ENCODE measurements around the gene TKT. TPM values are rescaled to one million over a fixed set of nuclear protein-coding genes. Genes with fewer than 3 reads are reported as not detected.
"Not testable (repeated sequence)": the region's sequence is repeated elsewhere in the genome, so short reads cannot be mapped to it uniquely, and the experiment has no call there.

The TKT gene
- total RNA-seq, 2 donors from 2014 or later: 96.6 to 208 TPM

DNA sequence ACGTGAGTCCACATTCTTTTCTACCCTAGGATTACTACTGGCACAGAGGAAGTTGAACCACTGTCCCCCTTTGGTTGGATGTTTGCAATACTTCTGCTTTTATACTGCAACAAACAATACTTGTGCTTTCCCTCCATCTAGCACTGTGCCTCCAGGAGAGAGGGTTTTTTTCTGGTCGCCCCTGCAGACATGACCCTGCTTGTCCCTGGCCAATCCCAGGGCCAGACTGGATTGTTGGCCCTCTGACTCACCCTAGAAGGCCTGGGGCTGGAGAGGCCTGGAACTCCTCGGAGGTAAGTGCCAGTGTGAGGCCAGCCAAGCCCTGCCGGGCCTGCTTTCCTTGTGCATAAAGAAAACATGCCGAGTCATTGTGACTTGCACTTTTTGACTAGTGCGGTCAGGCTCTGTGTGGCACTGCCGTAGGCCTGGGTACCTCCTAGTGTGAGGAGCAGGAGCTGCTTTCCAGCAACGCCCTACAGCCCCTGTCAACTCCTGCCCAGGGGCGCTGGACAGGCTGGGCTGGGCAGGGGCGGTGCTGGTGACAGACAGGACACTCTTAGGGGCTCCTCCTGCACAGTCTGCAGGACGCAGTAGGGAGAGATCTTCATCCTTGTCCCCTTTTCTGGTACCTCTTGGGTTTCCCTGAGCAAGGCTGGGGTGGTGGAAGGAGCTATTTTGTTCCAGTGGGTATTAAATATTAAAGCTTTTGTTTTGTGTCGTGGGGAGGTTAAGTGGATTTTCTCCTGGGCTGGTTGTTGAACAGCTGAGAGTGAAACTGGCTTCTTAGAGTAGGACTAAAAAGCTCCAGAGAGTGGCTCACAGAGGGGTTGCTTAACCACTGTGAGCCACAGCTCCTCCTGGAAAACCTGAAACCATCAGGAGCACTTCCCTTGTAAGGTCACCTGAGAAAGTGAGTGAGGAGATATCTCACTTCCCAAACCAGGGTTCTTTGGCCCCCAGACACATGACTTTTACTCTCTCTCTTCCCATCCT lies 14.4 kb upstream of the TKT start:
- H3K4me3 ChIP-seq: no peak overlapping the region
- 27 to 51% methylated on average over 7 to 12 of the region's 12 CpGs for WGBS, 2 donors
- intact Hi-C loops (cut with DNase I): no loop called here
- no peaks in the 10 kb centered on the region for H3K9me3 ChIP-seq
- peaks cover 28% of the 10 kb centered on the region for H3K4me1 ChIP-seq
- no peaks in the 10 kb centered on the region for H3K36me3 ChIP-seq (replicated peaks in 1 of 2; ENCODE audit: insufficient read depth in 1 of 2, low read depth in 2 of 2)
- DNase-seq (peak; percentile 86 to 97 (median 95)), ATAC-seq (peak; percentile 98)
- no peaks in the 10 kb centered on the region for H3K27me3 ChIP-seq
- TF ChIP-seq, protein P1, sequence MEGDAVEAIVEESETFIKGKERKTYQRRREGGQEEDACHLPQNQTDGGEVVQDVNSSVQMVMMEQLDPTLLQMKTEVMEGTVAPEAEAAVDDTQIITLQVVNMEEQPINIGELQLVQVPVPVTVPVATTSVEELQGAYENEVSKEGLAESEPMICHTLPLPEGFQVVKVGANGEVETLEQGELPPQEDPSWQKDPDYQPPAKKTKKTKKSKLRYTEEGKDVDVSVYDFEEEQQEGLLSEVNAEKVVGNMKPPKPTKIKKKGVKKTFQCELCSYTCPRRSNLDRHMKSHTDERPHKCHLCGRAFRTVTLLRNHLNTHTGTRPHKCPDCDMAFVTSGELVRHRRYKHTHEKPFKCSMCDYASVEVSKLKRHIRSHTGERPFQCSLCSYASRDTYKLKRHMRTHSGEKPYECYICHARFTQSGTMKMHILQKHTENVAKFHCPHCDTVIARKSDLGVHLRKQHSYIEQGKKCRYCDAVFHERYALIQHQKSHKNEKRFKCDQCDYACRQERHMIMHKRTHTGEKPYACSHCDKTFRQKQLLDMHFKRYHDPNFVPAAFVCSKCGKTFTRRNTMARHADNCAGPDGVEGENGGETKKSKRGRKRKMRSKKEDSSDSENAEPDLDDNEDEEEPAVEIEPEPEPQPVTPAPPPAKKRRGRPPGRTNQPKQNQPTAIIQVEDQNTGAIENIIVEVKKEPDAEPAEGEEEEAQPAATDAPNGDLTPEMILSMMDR (IDR thresholded peaks at IDR 0.05): peak in 4 of 7 experiments; percentile 25 to 44 (median 28)
- TF ChIP-seq POLR2A (IDR thresholded peaks at IDR 0.05): peak in 1 of 3 donors; percentile 49
- peak overlapping the region; percentile 75 to 85 (median 78) for H3K27ac ChIP-seq

DNA sequence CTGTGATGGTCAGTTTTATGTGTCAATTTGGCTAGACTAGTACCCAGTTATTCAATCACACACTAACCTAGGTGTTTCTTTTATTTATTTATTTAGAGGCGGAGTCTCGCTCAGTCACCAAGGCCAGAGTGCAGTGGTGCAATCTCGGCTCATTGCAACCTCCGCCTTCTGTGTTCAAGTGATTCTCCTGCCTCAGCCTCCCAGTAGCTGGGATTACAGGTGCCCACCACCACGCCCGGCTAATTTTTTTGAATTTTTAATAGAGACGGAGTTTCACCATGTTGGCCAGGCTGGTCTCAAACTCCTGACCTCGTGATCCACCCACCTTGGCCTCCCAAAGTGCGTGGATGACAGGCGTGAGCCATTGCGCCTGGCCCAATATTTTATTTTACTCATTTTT lies 13.4 kb upstream of the TKT start:
- H3K4me3 ChIP-seq; ATAC-seq; H3K27me3 ChIP-seq; H3K9me3 ChIP-seq; DNase-seq; H3K36me3 ChIP-seq (replicated peaks in 1 of 2; ENCODE audit: insufficient read depth in 1 of 2, low read depth in 2 of 2); intact Hi-C loops (cut with DNase I): not testable (repeated sequence)
- peaks cover 29% of the 10 kb centered on the region for H3K4me1 ChIP-seq
- peak overlapping the region in 3 of 4 donors; percentile 75 to 85 (median 80) for H3K27ac ChIP-seq
- WGBS, 2 donors: 87 to 90% methylated on average over 11 of the region's 11 CpGs

DNA sequence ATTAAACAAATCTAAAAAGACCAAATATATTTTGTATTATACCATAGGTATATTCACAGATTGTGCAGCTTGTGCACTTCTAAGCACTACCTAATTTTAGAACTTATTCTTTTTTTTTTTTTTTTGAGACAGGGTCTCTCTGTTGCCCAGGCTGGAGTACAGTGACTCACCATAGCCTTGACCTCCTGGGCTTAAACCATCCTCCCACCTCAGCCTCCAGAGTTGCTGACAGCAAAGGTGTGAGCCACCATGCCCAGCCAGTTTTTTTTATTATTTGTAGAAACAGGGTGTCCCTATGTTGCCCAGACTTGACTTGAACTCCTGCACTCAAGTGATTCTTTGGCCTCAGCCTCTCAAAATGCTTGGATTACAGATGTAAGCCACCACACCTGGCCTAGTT lies 11.9 kb upstream of the TKT start:
- H3K4me3 ChIP-seq: no peak overlapping the region
- H3K36me3 ChIP-seq (replicated peaks in 1 of 2; ENCODE audit: insufficient read depth in 1 of 2, low read depth in 2 of 2): no peaks in the 10 kb centered on the region
- DNase-seq: no peak
- intact Hi-C loops (cut with DNase I): no loop called here
- ATAC-seq: no peak
- TF ChIP-seq, protein P1 (IDR thresholded peaks at IDR 0.05): no peak
- TF ChIP-seq POLR2A (IDR thresholded peaks at IDR 0.05): no peak
- H3K27ac ChIP-seq: no peak overlapping the region
- peaks cover 29% of the 10 kb centered on the region for H3K4me1 ChIP-seq
- no peaks in the 10 kb centered on the region for H3K9me3 ChIP-seq
- H3K27me3 ChIP-seq: no peaks in the 10 kb centered on the region

DNA sequence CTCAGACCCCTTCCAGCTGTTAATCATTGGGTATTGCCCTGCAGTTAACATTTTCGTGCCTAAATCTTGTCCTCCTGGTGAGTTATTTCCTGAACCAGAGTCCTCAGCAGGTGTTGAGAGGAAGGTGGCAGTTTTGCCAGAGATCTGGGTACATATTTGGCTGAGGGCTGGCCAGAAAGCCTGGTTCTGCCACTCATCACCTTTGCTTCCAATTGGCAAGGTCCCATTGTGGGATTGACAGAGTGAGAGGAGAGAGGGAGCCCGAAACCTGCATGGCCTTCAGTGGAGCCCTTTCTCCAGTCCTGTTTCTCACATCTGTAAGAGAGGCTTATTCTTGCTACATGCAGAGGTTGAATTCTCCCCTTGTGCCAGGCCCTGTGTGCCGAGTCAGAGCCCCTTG lies 8.9 kb upstream of the TKT start:
- no peaks in the 10 kb centered on the region for H3K9me3 ChIP-seq
- WGBS, 2 donors: 45 to 46% methylated on average over 3 of the region's 3 CpGs
- DNase-seq (peak; percentile 41 to 81 (median 74)), ATAC-seq (peak; percentile 65)
- intact Hi-C loops (cut with DNase I): no loop called here
- H3K4me1 ChIP-seq: peaks cover 24% of the 10 kb centered on the region
- peak overlapping the region; percentile 32 to 60 (median 33) for H3K27ac ChIP-seq
- H3K4me3 ChIP-seq: no peak overlapping the region
- TF ChIP-seq POLR2A (IDR thresholded peaks at IDR 0.05): no peak
- TF ChIP-seq, protein P1 (IDR thresholded peaks at IDR 0.05): no peak
- H3K27me3 ChIP-seq: no peaks in the 10 kb centered on the region
- H3K36me3 ChIP-seq (replicated peaks in 1 of 2; ENCODE audit: insufficient read depth in 1 of 2, low read depth in 2 of 2): no peaks in the 10 kb centered on the region

DNA sequence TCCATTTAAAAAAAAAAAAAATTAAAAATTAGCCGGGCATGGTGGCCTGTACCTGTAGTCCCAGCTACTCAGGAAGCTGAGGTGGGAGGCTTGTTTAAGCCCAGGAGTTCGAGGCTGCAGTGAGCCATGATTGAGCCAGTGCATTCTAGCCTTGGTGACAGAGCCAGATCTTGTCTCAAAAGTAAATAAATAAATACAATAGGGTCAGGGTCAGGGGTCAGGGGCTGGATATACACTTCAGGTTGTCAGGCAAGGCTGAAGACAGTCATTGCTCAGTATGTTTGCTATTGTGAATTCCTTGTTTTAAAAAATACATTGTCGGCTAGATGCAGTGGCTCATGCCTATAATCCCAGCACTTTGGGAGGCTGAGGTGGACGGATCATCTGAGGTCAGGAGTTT lies 8.1 kb upstream of the TKT start:
- Histone ChIP-seq H3K4me3 (no peak overlapping the region), H3K9me3 (no peaks in the 10 kb centered on the region), H3K4me1 (peaks cover 21% of the 10 kb centered on the region), H3K36me3 (replicated peaks in 1 of 2; ENCODE audit: insufficient read depth in 1 of 2, low read depth in 2 of 2) (no peaks in the 10 kb centered on the region), H3K27me3 (no peaks in the 10 kb centered on the region), H3K27ac (no peak overlapping the region)
- ATAC-seq: no peak
- DNase-seq: no peak
- intact Hi-C loops (cut with DNase I): no loop called here
- WGBS, 2 donors: 87 to 89% methylated on average over 4 of the region's 4 CpGs
- no peak for TF ChIP-seq POLR2A (IDR thresholded peaks at IDR 0.05)
- TF ChIP-seq, protein P1 (IDR thresholded peaks at IDR 0.05): no peak
